ENCODE data around the gene CNIH3. TPM values are rescaled to one million over a fixed set of nuclear protein-coding genes. Genes with fewer than 3 reads are reported as not detected.
A peak's percentile ranks its signal among the peaks of the same experiment; 100 is the strongest.

Gene CNIH3
- total RNA-seq, 1 donor = 3.6 TPM

DNA sequence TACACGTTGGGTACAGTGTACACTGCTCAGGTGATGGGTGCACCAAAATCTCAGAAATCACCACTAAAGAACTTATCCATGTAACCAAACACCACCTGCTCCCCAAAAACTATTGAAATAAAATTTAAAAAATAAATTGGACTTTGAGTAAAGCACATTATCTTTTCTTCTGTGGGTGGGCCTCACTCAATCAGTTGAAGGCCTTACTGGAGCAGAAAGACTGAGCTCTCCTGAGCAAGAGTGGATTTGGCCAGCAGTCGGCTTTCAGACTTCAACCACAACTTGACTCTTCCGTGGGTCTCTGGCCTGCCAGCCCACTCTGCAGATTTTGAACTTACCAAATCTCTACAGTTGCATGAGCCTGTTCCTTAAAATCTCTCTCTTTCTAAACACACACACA, 78.9 kb downstream of the CNIH3 start:
- H3K27me3 ChIP-seq (ENCODE audit: insufficient read depth, low read length) = no peaks in the 10 kb centered on the region
- TF ChIP-seq, protein P1, sequence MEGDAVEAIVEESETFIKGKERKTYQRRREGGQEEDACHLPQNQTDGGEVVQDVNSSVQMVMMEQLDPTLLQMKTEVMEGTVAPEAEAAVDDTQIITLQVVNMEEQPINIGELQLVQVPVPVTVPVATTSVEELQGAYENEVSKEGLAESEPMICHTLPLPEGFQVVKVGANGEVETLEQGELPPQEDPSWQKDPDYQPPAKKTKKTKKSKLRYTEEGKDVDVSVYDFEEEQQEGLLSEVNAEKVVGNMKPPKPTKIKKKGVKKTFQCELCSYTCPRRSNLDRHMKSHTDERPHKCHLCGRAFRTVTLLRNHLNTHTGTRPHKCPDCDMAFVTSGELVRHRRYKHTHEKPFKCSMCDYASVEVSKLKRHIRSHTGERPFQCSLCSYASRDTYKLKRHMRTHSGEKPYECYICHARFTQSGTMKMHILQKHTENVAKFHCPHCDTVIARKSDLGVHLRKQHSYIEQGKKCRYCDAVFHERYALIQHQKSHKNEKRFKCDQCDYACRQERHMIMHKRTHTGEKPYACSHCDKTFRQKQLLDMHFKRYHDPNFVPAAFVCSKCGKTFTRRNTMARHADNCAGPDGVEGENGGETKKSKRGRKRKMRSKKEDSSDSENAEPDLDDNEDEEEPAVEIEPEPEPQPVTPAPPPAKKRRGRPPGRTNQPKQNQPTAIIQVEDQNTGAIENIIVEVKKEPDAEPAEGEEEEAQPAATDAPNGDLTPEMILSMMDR (IDR thresholded peaks at IDR 0.05; ENCODE audit: extremely low read depth, low read depth, low read length) = no peak

GRCh38 chr1:224696021-224696420, 79.9 kb downstream of the CNIH3 start:
- TF ChIP-seq, protein P1 (IDR thresholded peaks at IDR 0.05; ENCODE audit: extremely low read depth, low read depth, low read length) = no peak
- Histone ChIP-seq H3K27me3 (ENCODE audit: insufficient read depth, low read length) (no peaks in the 10 kb centered on the region), H3K4me1 (ENCODE audit: insufficient read depth, low read length) (peaks cover 8% of the 10 kb centered on the region), H3K9me3 (ENCODE audit: low read depth, low read length) (no peaks in the 10 kb centered on the region), H3K4me3 (ENCODE audit: insufficient read depth, low read length) (no peak overlapping the region), H3K79me2 (ENCODE audit: insufficient read depth, low read length) (no peaks in the 10 kb centered on the region), H3K27ac (ENCODE audit: low read depth, low read length) (no peak overlapping the region), H4K20me1 (ENCODE audit: insufficient read depth, low read length) (no peaks in the 10 kb centered on the region), H3K4me2 (ENCODE audit: insufficient read depth, low read length) (no peak overlapping the region), H2AFZ (ENCODE audit: low read length) (no peak overlapping the region), H3K36me3 (ENCODE audit: insufficient read depth, low read length) (no peaks in the 10 kb centered on the region)
- DNase-seq (ENCODE audit: insufficient read length, low spot score, missing footprints) = no peak

More for the DNA sequence above, 78.9 kb downstream of the CNIH3 start:
- Histone ChIP-seq H3K79me2 (ENCODE audit: insufficient read depth, low read length) (no peaks in the 10 kb centered on the region), H3K9me3 (ENCODE audit: low read depth, low read length) (no peaks in the 10 kb centered on the region), H3K36me3 (ENCODE audit: insufficient read depth, low read length) (no peaks in the 10 kb centered on the region), H3K27ac (ENCODE audit: low read depth, low read length) (no peak overlapping the region), H2AFZ (ENCODE audit: low read length) (no peak overlapping the region), H3K4me3 (ENCODE audit: insufficient read depth, low read length) (no peak overlapping the region), H4K20me1 (ENCODE audit: insufficient read depth, low read length) (no peaks in the 10 kb centered on the region), H3K4me2 (ENCODE audit: insufficient read depth, low read length) (no peak overlapping the region), H3K4me1 (ENCODE audit: insufficient read depth, low read length) (peaks cover 8% of the 10 kb centered on the region)
- no peak for DNase-seq (ENCODE audit: insufficient read length, low spot score, missing footprints)

DNA sequence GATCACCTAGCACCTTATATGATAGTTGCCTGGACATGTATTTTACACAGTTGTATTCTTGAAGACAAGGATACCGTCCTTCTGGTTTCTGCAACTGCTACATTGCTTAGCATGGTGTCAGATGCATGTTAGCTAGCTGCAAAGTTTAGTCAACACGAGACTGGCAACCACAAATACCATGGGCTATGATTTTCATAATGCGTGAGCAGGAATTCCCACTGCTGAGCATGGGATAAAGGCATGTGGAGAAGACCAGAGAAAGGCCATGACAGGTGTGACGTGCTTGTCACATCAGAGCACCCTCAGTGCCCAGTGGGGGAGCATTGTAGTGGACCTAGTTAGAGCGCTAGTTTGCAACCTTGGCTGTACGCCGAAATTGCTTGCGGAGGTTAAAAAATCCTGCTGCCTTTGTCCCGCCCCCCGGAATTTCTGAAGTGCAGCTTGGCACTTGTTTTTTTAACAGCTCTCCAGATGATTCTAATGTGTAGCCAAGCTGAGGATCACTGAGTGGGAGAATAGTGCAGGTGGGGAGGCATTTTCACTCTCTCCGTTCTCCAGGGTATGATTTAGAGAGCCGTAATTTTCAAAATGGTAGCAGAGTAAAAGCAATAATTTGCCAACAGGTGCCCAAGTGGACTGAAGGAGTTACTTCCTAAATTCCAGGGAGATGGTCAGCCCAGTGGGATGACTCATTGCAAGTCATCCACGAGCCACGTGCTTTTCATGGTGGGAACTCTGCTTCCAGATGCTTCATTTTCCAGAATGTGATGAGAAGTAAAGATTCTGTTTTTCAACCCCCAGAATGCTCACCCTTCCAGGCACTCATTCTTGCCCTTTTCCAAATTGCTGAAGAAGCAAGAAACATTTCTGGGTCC, 81.0 kb downstream of the CNIH3 start:
- Histone ChIP-seq H3K4me3 (ENCODE audit: insufficient read depth, low read length) (no peak overlapping the region), H3K27me3 (ENCODE audit: insufficient read depth, low read length) (no peaks in the 10 kb centered on the region), H3K36me3 (ENCODE audit: insufficient read depth, low read length) (no peaks in the 10 kb centered on the region), H3K27ac (ENCODE audit: low read depth, low read length) (no peak overlapping the region), H3K9me3 (ENCODE audit: low read depth, low read length) (no peaks in the 10 kb centered on the region), H4K20me1 (ENCODE audit: insufficient read depth, low read length) (no peaks in the 10 kb centered on the region), H2AFZ (ENCODE audit: low read length) (no peak overlapping the region), H3K79me2 (ENCODE audit: insufficient read depth, low read length) (no peaks in the 10 kb centered on the region), H3K4me2 (ENCODE audit: insufficient read depth, low read length) (no peak overlapping the region), H3K4me1 (ENCODE audit: insufficient read depth, low read length) (peaks cover 8% of the 10 kb centered on the region)
- TF ChIP-seq, protein P1 (IDR thresholded peaks at IDR 0.05; ENCODE audit: extremely low read depth, low read depth, low read length) = no peak
- DNase-seq (ENCODE audit: insufficient read length, low spot score, missing footprints) = peak; percentile 85

- Histone ChIP-seq H3K36me3 (ENCODE audit: insufficient read depth, low read length) (no peaks in the 10 kb centered on the region), H4K20me1 (ENCODE audit: insufficient read depth, low read length) (no peaks in the 10 kb centered on the region), H2AFZ (ENCODE audit: low read length) (peak overlapping the region; percentile 3), H3K9me3 (ENCODE audit: low read depth, low read length) (no peaks in the 10 kb centered on the region), H3K4me1 (ENCODE audit: insufficient read depth, low read length) (peaks cover 8% of the 10 kb centered on the region), H3K4me3 (ENCODE audit: insufficient read depth, low read length) (no peak overlapping the region), H3K27me3 (ENCODE audit: insufficient read depth, low read length) (no peaks in the 10 kb centered on the region), H3K27ac (ENCODE audit: low read depth, low read length) (no peak overlapping the region), H3K79me2 (ENCODE audit: insufficient read depth, low read length) (no peaks in the 10 kb centered on the region), H3K4me2 (ENCODE audit: insufficient read depth, low read length) (no peak overlapping the region)
- TF ChIP-seq, protein P1 (IDR thresholded peaks at IDR 0.05; ENCODE audit: extremely low read depth, low read depth, low read length) = no peak
- no peak for DNase-seq (ENCODE audit: insufficient read length, low spot score, missing footprints)
These were observed 81.9 kb downstream of the CNIH3 start for GRCh38 chr1:224698015-224698451.
